A549 (cell line): ENCODE measurements around the gene CBFA2T3. TPM values are rescaled to one million over a fixed set of nuclear protein-coding genes. Genes with fewer than 3 reads are reported as not detected.

ENCODE experiments used
- ATAC-seq, 2 experiments: fragments of 200-7000 bp in 1 of 2; fragments of >200 bp in 1 of 2; cut with Nextera tagmentation in 1 of 2; cut with Tn5 transposase in 1 of 2; 3 replicates each; pipeline versions ENCODE4 v1.8.0 to v1.9.1; 2018 to 2020; ENCODE audit warnings: mild to moderate bottlenecking in 1 of 2, moderate library complexity in 1 of 2
- CTCF ChIA-PET: fragments of 300-600 bp; sonication (Branson Sonifier 250); formaldehyde crosslinking; extraction: SDS; loops from one replicate; lab custom pipeline; 2021; ENCODE audit warnings: antibody characterized with exemption, inconsistent platforms; lab: Yijun Ruan, JAX
- POLR2A ChIA-PET: fragments of 350-600 bp; formaldehyde crosslinking; extraction: SDS; loops from one replicate; lab custom pipeline; 2021; ENCODE audit warnings: antibody characterized with exemption, inconsistent platforms; lab: Yijun Ruan, JAX
- DNase-seq, 2 experiments: peaks; one replicate each; pipeline versions ENCODE4 v3.0.0 to v3.0.0-alpha.2; 2011 to 2016; ENCODE audit warnings: low read depth in 1 of 2, low spot score in 1 of 2
- FAIRE-seq: peaks from 2 replicates; lab custom pipeline; 2011; peaks lifted over from hg19 to GRCh38; lab: Jason Lieb, UNC
- H3K27ac ChIP-seq, 2 experiments: fragments of >200 bp; sonication (Bioruptor Twin); formaldehyde crosslinking; 3 replicates each; pipeline ENCODE4 v1.5.1; 2016 to 2017
- H3K4me1 ChIP-seq: fragments of >200 bp; sonication (Bioruptor Twin); formaldehyde crosslinking; 3 replicates; pipeline ENCODE4 v1.6.1; 2016
- H3K4me2 ChIP-seq: fragments of >200 bp; sonication (Bioruptor Twin); formaldehyde crosslinking; 3 replicates; pipeline ENCODE4 v1.6.1; 2016
- H3K4me3 ChIP-seq: fragments of >200 bp; sonication (Bioruptor Twin); formaldehyde crosslinking; 3 replicates; pipeline ENCODE4 v1.5.1; 2016
- H3K9me3 ChIP-seq: fragments of >200 bp; sonication (Bioruptor Twin); formaldehyde crosslinking; 3 replicates; pipeline ENCODE4 v1.6.1; 2016
- CBX2 ChIP-seq: fragments of 200-600 bp; sonication (generic); IDR thresholded peaks from 2 replicates; pipeline ENCODE4 v1.6.1; 2016; ENCODE audit warnings: low read depth, mild to moderate bottlenecking, borderline replicate concordance
- CBX8 ChIP-seq: fragments of 200-600 bp; sonication (generic); IDR thresholded peaks from 2 replicates; pipeline ENCODE4 v1.6.1; 2016
- CEBPB ChIP-seq, 2 experiments: fragments of >200 bp in 1 of 2; sonication (Bioruptor Twin) in 1 of 2; formaldehyde crosslinking in 1 of 2; IDR thresholded peaks; 2 replicates each; pipeline ENCODE4 v1.6.1; 2012 to 2016
- CHD4 ChIP-seq: fragments of 200-600 bp; sonication (generic); IDR thresholded peaks from 2 replicates; pipeline ENCODE4 v1.6.1; 2016; ENCODE audit warnings: antibody characterized with exemption, mild to moderate bottlenecking, borderline replicate concordance
- FOSB ChIP-seq: fragments of 250-450 bp; sonication (Bioruptor Pico); IDR thresholded peaks from 2 replicates; pipeline ENCODE4 v1.5.0; 2020; ENCODE audit warnings: mild to moderate bottlenecking, moderate library complexity
- FOXS1 ChIP-seq: fragments of 250-450 bp; sonication (Bioruptor Pico); IDR thresholded peaks from 2 replicates; pipeline ENCODE4 v1.5.0; 2020; ENCODE audit warnings: mild to moderate bottlenecking, moderate library complexity
- HOXA7 ChIP-seq: fragments of 250-450 bp; sonication (Bioruptor Pico); IDR thresholded peaks from 2 replicates; pipeline ENCODE4 v1.5.0; 2020; ENCODE audit warnings: mild to moderate bottlenecking, moderate library complexity
- HOXB13 ChIP-seq: fragments of 250-450 bp; sonication (Bioruptor Pico); IDR thresholded peaks from 2 replicates; pipeline ENCODE4 v1.5.0; 2020; ENCODE audit warnings: low read depth, mild to moderate bottlenecking, moderate library complexity
- JUN ChIP-seq, 2 experiments: fragments of >200 bp; sonication (Bioruptor Twin); formaldehyde crosslinking; IDR thresholded peaks; 2 replicates in 1 of 2; 3 replicates in 1 of 2; pipeline ENCODE4 v1.6.1; 2016 to 2017
- NR3C1 ChIP-seq: fragments of >200 bp; sonication (Bioruptor Twin); formaldehyde crosslinking; IDR thresholded peaks from 3 replicates; pipeline ENCODE4 v1.6.1; 2017
- POLR2A ChIP-seq: IDR thresholded peaks from 2 replicates; pipeline ENCODE4 v1.6.1; 2012; ENCODE audit warnings: mild to moderate bottlenecking, low read length
- RAD21 ChIP-seq, 2 experiments: fragments of >200 bp in 1 of 2; sonication (Bioruptor Twin) in 1 of 2; formaldehyde crosslinking in 1 of 2; IDR thresholded peaks in 1 of 2; conservative IDR thresholded peaks in 1 of 2; 2 replicates in 1 of 2; 3 replicates in 1 of 2; pipeline ENCODE4 v1.6.1; 2012 to 2018; ENCODE audit warnings: inconsistent platforms in 1 of 2
- RCOR1 ChIP-seq: fragments of 150-350 bp; IDR thresholded peaks from 2 replicates; pipeline ENCODE4 v1.6.1; 2014; ENCODE audit warnings: antibody characterized with exemption, low read length, low read depth
- RNF2 ChIP-seq: fragments of 200-600 bp; sonication (generic); IDR thresholded peaks from 2 replicates; pipeline ENCODE4 v1.6.1; 2016; ENCODE audit warnings: low read depth, mild to moderate bottlenecking, antibody characterized with exemption, moderate library complexity, borderline replicate concordance
- TP53 ChIP-seq: fragments of 250-450 bp; sonication (Bioruptor Pico); IDR thresholded peaks from 2 replicates; pipeline ENCODE4 v1.5.0; 2021; ENCODE audit warnings: mild to moderate bottlenecking, moderate library complexity
- ZC3H11A ChIP-seq: fragments of 450-650 bp; IDR thresholded peaks from 2 replicates; pipeline ENCODE4 v1.6.1; 2014; ENCODE audit warnings: antibody characterized with exemption, mild to moderate bottlenecking
- WGBS: methylation state at CpG from one replicate; pipeline ENCODE4 v1.1.6; 2017; ENCODE audit errors: missing lambda C conversion rate; 5-methylcytosine and 5-hydroxymethylcytosine counted together
- polyA plus RNA-seq, 4 experiments: library from polyadenylated mRNA; depleted of rRNA in 3 of 4; stranded (reverse); fragments of >200 nt; fragmentation: RNase III in 1 of 4; extraction: RNeasy Plus Mini Kit Qiagen cat#74134 plus additional on column Dnase treatment in 1 of 4; gene quantifications; 2 replicates in 3 of 4; 3 replicates in 1 of 4; pipeline ENCODE4 v1.2.3, GENCODE V29; 2011 to 2017
- TF ChIP-seq, protein P1 (sequence below): fragments of 250-450 bp; sonication (Bioruptor Pico); IDR thresholded peaks from 2 replicates; pipeline ENCODE4 v1.5.0; 2020; ENCODE audit warnings: low read depth, mild to moderate bottlenecking, moderate library complexity
- TF ChIP-seq, protein P2 (sequence below): fragments of >200 bp; sonication (Bioruptor Twin); formaldehyde crosslinking; IDR thresholded peaks from 2 replicates; pipeline ENCODE4 v1.6.1; 2016
- TF ChIP-seq, protein P3 (sequence below): fragments of 150-350 bp; IDR thresholded peaks from 2 replicates; pipeline ENCODE4 v1.6.1; 2014; ENCODE audit warnings: low read depth, mild to moderate bottlenecking, low read length
- TF ChIP-seq, protein P4 (sequence below): fragments of 450-650 bp; IDR thresholded peaks from 2 replicates; pipeline ENCODE4 v1.6.1; 2014; ENCODE audit warnings: antibody characterized with exemption
- TF ChIP-seq, protein P5 (sequence below): fragments of >200 bp; sonication (Bioruptor Twin); formaldehyde crosslinking; IDR thresholded peaks from 3 replicates; pipeline ENCODE4 v1.5.1; 2016

The CBFA2T3 gene
- polyA plus RNA-seq, 2 of the 4 experiments (the other 2 are of a cell fraction), result 0.08 TPM; not detected in 1

DNA sequence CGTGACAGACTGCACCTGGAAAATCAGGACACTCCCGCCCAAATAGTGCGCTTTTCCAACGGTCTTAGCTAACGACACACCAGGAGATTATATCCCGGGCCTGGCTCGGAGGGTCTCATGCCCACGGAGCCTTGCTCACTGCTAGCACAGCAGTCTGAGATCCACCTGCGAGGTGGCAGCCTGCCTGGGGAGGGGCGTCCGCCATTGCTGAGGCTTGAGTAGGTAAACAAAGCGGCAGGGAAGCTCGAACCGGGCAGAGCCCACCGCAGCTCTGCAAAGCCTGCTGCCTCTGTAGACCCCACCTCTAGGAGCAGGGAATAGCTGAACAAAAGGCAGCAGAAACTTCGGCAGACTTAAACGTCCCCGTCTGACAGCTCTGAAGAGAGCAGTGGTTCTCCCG, 125.4 kb downstream of the CBFA2T3 start:
- Histone ChIP-seq H3K4me1 (peaks cover 14% of the 10 kb centered on the region; the same call in 2 of the 3 replicates), H3K4me3 (no peak overlapping the region), H3K9me3 (no peaks in the 10 kb centered on the region), H3K4me2 (no peak overlapping the region), H3K27ac (no peak overlapping the region)
- 91% methylated on average over 17 of the region's 19 CpGs for WGBS
- TF ChIP-seq, protein P1, sequence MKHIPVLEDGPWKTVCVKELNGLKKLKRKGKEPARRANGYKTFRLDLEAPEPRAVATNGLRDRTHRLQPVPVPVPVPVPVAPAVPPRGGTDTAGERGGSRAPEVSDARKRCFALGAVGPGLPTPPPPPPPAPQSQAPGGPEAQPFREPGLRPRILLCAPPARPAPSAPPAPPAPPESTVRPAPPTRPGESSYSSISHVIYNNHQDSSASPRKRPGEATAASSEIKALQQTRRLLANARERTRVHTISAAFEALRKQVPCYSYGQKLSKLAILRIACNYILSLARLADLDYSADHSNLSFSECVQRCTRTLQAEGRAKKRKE (CRISPR knock-in tag), result no peak
- TF ChIP-seq, protein P2, sequence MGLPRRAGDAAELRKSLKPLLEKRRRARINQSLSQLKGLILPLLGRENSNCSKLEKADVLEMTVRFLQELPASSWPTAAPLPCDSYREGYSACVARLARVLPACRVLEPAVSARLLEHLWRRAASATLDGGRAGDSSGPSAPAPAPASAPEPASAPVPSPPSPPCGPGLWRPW, result no peak
- TF ChIP-seq ZC3H11A, result no peak
- TF ChIP-seq, protein P3, sequence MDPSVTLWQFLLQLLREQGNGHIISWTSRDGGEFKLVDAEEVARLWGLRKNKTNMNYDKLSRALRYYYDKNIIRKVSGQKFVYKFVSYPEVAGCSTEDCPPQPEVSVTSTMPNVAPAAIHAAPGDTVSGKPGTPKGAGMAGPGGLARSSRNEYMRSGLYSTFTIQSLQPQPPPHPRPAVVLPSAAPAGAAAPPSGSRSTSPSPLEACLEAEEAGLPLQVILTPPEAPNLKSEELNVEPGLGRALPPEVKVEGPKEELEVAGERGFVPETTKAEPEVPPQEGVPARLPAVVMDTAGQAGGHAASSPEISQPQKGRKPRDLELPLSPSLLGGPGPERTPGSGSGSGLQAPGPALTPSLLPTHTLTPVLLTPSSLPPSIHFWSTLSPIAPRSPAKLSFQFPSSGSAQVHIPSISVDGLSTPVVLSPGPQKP, result no peak
- no peak for TF ChIP-seq JUN (IDR thresholded peaks at IDR 0.05)
- no peak for TF ChIP-seq CEBPB (IDR thresholded peaks at IDR 0.05)
- TF ChIP-seq RNF2, result no peak
- TF ChIP-seq, protein P4, sequence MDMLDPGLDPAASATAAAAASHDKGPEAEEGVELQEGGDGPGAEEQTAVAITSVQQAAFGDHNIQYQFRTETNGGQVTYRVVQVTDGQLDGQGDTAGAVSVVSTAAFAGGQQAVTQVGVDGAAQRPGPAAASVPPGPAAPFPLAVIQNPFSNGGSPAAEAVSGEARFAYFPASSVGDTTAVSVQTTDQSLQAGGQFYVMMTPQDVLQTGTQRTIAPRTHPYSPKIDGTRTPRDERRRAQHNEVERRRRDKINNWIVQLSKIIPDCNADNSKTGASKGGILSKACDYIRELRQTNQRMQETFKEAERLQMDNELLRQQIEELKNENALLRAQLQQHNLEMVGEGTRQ, result no peak
- TF ChIP-seq HOXB13 (CRISPR knock-in tag), result no peak
- TF ChIP-seq TP53 (CRISPR knock-in tag), result no peak
- TF ChIP-seq, protein P5, sequence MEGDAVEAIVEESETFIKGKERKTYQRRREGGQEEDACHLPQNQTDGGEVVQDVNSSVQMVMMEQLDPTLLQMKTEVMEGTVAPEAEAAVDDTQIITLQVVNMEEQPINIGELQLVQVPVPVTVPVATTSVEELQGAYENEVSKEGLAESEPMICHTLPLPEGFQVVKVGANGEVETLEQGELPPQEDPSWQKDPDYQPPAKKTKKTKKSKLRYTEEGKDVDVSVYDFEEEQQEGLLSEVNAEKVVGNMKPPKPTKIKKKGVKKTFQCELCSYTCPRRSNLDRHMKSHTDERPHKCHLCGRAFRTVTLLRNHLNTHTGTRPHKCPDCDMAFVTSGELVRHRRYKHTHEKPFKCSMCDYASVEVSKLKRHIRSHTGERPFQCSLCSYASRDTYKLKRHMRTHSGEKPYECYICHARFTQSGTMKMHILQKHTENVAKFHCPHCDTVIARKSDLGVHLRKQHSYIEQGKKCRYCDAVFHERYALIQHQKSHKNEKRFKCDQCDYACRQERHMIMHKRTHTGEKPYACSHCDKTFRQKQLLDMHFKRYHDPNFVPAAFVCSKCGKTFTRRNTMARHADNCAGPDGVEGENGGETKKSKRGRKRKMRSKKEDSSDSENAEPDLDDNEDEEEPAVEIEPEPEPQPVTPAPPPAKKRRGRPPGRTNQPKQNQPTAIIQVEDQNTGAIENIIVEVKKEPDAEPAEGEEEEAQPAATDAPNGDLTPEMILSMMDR, result no peak
- TF ChIP-seq RCOR1, result no peak
- TF ChIP-seq FOXS1 (CRISPR knock-in tag), result no peak
- no peak for TF ChIP-seq CBX8
- ChIA-PET CTCF (interaction anchor here (0.9 to 1.5 kb wide), 2 partner anchors 13 to 49 kb away, joined by 3 to 4 read pairs; no protein-coding TSS in a partner anchor), POLR2A (interaction anchor here (1.5 kb wide), 1 partner anchor 40 kb away, joined by 3 read pairs; the partner anchor contains the start of gene APRT)
- no peak for FAIRE-seq
- no peak for ATAC-seq
- no peak for DNase-seq

DNA sequence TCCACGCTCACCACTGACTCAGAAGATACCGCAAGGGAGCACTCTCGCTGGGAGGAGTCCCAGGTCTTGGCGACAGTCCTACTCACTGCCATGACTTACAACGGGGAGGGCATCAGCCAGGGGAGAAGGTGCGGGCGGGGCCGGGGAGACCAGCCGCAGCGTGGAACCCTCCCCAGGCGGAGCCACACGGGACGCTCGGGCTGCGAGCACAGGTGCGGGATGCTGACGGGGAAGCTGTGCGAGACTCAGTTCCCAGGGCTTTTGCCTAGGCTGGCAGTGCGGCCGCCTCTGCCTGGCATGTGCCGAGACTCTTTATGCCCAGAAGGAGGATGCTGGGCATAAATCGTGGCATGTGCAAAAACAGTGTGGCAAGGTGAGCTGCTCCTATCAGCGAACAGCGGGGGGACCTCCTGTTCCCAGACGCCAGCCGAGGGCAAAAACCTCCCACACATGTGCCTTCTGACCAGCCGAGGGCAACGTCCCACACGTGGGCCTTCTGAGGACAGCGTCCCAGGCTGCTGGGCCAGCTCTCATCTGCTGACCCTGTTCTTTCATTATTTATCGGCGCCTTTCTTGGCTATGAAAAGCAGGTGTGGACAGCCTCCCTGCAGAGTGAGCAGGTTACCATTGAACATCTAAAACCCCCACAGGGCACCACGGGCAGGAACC, 126.3 kb downstream of the CBFA2T3 start:
- no peak for TF ChIP-seq CBX2
- no peak for TF ChIP-seq CHD4
- Histone ChIP-seq H3K4me2 (no peak overlapping the region), H3K4me3 (no peak overlapping the region), H3K9me3 (no peaks in the 10 kb centered on the region), H3K27ac (no peak overlapping the region), H3K4me1 (peaks cover 9% of the 10 kb centered on the region; the same call in 2 of the 3 replicates)
- no peak for FAIRE-seq
- ATAC-seq, result no peak
- no peak for DNase-seq
- ChIA-PET CTCF (interaction anchor here (0.6 to 1.0 kb wide), 2 partner anchors 253 to 317 kb away, joined by 3 to 4 read pairs; no protein-coding TSS in a partner anchor), POLR2A (interaction anchor here (1.5 kb wide), 1 partner anchor 39 kb away, joined by 3 read pairs; the partner anchor contains the start of gene APRT)
- 93% methylated on average over 32 of the region's 33 CpGs for WGBS

DNA sequence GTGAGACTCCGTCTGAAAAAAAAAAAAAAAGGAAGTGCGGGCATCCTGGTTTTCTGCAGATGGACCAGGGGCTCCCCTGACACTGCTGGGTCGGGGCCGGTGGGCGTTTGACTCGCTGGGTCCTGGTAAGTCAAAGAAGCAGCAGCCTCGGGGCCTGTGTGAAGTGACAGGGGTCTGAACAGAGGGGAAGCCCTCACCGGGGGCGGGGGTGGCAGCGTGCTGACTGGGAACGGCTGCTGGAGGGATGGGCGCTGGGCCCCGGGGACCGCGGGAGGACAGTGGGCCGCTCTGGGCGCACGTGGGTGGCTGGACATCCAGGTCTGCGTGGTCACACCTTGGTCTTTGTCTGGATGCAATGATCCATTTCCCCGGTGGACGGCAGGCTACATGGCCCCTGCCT, 128.4 kb downstream of the CBFA2T3 start:
- peak in 1 of 2 experiments; percentile 32; a peak in 1 of 6 replicates for ATAC-seq
- WGBS, result 88% methylated on average over 19 of the region's 21 CpGs
- TF ChIP-seq POLR2A (no peak), NR3C1 (no peak), RCOR1 (no peak), FOSB (CRISPR knock-in tag) (no peak), RAD21 (conservative IDR thresholded peaks at IDR 0.05 in 1 of 2, IDR thresholded peaks at IDR 0.05 in 1 of 2) (no peak), HOXB13 (CRISPR knock-in tag) (no peak), HOXA7 (CRISPR knock-in tag) (no peak), FOXS1 (CRISPR knock-in tag) (no peak)
- TF ChIP-seq, all 56 proteins: peak for 0
- no peak overlapping the region for H3K4me3 ChIP-seq
- FAIRE-seq (no peak), DNase-seq (no peak)
- H3K4me1 ChIP-seq, result no peaks in the 10 kb centered on the region
- ChIA-PET CTCF (interaction anchor here (0.6 to 2.5 kb wide), 4 partner anchors 9 to 87 kb away, joined by 3 to 8 read pairs (median 3); no protein-coding TSS in a partner anchor), POLR2A (interaction anchor here (0.6 kb wide), 1 partner anchor 51 kb away, joined by 5 read pairs; no protein-coding TSS in a partner anchor)
- H3K27ac ChIP-seq, result no peak overlapping the region
- H3K9me3 ChIP-seq, result no peaks in the 10 kb centered on the region
- no peak overlapping the region for H3K4me2 ChIP-seq
